ENCODE measurements around the gene ABTB2. TPM values are rescaled to one million over a fixed set of nuclear protein-coding genes. Genes with fewer than 3 reads are reported as not detected.

The ABTB2 gene
- total RNA-seq, 1 donor from 2014 or later, result 6.1 TPM

GRCh38 chr11:34218067-34218466, 139.7 kb downstream of the ABTB2 start:
- DNase-seq (ENCODE audit: low spot score), result no peak

DNA sequence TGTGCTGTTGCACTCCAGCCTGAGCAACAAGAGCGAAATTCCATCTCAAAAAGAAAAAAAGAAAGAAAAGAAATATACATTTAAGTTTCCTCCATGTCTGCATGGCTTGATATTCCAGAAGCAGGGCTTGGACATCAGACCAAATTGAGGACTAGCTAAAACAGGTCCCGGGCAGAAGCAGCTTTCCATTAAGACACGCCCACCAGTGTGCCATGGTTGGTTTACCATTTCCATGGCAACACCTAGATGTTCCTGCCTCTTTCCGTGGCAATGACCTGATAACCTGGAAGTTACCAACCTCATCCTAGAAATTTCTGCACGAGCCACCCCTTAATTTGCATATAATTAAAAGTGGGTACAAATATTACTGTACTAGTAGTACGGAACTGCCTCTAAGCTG, 141.1 kb downstream of the ABTB2 start:
- no peak for DNase-seq (ENCODE audit: low spot score)

DNA sequence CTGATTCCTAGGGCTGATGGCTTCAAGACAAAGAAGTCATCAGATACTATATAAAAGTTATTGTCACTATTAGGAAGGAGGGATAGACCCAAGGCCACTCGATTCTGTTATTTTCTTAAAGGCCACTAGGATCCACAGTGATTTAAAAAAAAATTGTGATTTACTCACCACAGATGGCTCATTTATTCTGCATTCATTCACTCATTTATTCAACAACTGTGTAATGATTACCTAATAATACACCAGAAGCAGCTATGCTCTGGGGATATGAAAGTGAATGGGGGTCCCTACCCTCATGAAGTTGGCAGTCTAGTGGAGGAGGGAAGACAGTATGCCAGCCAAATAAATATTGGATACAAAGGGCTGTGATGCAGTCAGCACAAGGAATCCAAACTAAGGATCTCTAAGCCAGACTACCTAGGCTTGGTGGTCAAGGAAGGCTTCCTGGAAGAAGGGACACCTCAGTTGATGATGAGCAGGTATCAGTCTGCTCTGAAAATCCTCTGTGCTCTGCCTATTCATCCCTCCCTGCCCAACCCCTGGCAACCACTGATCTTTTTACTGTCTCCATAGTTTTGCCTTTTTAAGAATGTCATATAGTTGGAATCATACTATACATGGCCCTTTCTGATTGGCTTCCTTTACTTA, 141.9 kb downstream of the ABTB2 start:
- no peak for DNase-seq (ENCODE audit: low spot score)

DNA sequence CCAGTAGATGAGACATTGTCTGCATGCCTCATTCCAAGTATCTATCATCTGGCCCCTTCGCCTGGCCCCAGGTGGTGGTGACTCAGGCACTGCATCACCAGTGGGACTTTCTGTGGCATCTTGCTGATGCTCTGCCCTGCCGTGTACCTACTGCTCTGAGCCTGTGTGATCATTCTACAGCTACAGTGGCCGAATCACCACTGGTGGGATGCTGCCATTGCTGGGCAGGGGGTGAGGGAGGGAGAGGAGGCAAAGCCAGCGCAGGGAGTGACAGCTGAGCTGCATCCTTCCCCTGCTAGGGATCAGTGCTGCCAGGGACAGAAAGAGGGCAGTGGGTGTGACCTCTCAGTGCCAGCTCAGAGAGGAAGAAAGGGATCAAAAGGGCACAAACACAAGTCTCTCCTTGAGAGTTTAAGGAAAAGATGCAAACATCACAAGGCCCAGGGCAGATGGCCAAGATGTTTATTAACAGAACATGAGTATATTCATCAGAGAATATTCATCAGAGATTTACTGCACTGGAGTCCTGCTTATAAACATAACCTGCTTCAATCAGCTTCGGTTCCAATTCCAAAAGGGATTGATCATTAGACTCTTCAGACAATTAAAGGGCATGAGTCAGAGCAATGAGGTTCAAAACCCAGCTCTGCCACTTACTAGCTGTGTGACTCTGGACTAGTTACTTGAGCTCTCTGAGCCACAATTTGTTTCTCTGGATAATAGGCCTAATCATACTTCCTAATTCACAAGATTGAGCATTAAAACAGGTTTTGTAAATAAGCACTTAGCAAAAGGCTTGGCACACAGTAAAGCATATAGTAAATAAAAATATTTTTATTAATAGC, 142.6 kb downstream of the ABTB2 start:
- DNase-seq (ENCODE audit: low spot score), result no peak

DNA sequence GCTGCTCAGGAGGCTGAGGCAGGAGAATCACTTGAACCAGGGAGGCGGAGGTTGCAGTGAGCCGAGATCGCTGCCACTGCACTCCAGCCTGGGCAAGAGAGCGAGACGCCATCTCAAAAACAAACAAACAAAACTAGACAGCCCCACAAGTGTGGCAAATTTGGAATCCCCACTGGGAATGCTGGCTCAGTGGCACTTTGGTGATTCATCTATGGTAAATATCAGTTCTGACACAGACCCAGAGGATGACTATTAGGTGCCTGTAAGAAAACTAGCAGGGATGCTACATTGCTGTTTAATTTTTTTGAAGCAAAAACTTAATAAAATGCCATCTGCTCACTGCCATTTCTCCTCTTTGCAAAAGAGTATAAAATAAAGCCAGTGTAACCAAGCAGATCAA, 144.4 kb downstream of the ABTB2 start:
- DNase-seq (ENCODE audit: low spot score), result no peak

GRCh38 chr11:34212566-34212965, 145.2 kb downstream of the ABTB2 start:
- no peak for DNase-seq (ENCODE audit: low spot score)

GRCh38 chr11:34209809-34210208, 148.0 kb downstream of the ABTB2 start:
- DNase-seq (ENCODE audit: low spot score), result no peak

DNA sequence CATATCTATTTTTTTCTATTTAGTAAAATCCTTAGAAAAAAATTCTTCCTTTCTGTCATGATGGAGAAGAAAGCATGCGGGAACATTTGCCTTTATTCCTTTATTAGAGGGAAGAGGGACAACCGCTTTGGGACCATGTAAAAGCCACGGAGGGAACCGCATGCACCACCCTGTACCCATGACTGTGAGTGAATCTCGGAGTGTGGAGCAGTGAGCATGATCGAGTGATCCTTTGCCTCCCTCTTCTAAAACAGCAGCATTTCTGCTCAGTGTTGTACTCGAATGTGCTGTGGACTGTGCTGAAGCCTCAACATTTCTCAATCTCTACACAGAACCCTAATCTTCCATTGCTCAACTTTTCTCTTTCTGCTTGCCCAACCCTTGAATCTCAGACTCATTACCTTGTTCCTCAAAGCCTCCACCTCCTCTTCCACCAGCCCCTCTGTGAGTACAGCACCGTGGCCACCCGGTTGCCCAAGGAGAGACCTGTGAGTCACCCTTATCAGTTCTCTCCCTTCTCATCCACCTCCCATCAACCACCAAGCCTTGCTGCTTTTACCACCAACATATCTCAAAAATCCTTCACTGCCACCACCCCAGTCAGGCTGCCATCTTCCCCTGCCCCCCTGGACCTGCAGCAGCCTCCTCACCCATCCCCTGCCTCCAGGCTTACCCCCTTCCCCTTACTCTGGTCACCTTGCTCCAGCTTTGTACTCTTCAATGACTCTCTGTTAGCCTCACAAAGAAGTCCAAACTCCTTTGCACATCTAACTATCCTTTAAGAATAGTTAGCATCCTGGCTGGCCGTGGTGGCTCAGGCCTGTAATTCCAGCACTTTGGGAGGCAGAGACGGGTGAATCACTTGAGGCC, 149.3 kb downstream of the ABTB2 start:
- DNase-seq (ENCODE audit: low spot score), result no peak

DNA sequence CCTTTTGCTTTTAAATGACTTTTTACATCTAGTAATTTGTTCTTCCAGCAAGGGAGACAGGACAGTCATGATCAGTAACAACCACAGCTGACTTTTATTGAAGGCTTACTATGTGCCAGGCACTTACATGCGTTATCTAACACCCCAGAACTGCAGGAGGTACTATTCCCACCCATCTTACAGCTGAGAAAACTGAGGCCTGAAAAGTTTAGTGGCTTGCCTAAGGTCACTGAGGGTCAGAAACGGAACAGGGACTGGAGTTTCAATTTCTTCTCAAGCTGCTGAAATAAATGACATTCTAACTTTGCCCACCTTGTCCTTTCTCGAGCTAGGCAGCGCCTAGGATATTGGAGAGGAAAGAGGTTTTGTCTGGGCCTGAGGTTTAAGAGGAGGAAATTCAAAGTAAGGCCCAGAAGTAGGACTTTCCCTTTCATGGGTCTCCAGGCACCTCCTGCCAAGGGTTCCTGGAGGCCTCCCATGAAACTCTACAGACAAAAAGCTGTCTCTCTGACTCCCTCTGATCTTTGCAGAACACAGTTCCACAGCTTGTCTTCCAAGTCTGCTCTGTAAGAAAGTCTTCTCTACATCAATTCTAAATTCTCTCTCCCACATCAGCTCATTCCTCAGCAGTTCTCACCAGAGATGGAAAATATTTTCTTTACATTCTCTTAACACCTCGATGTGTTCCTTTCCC, 150.2 kb downstream of the ABTB2 start:
- no peak for DNase-seq (ENCODE audit: low spot score)

- DNase-seq (ENCODE audit: low spot score), result no peak
Measured at GRCh38 chr11:34206407-34207300, 151.2 kb downstream of the ABTB2 start.

GRCh38 chr11:34205326-34206035, 152.3 kb downstream of the ABTB2 start:
- DNase-seq (ENCODE audit: low spot score), result no peak

- DNase-seq (ENCODE audit: low spot score), result no peak
Measured at GRCh38 chr11:34204396-34205279, 153.2 kb downstream of the ABTB2 start.

DNA sequence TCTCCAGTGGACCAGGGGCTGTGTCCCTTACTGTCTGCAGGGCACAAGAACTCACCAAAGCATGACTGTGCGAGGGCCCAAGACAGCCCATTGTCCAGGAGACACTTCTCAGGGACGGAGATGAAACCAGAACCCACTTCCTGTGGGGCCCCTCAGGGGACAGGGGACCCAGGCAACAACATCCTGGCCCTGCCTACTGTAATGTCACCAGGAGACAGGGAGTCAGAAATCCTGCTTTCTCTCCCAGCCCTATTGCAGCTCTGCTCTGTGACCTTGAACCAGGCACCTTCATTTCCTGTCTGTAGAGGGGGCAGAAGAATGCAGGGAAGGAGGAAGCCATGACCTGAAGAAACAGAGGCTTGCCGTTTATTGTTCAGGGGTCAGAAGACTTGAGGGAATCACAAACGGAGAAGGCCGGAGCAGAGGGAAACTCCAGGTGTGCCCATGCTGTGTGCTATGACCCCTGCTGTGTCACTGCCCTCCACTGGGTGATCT, 154.4 kb downstream of the ABTB2 start:
- no peak for DNase-seq (ENCODE audit: low spot score)

- no peak for DNase-seq (ENCODE audit: low spot score)
Measured at GRCh38 chr11:34201129-34201528, 156.7 kb downstream of the ABTB2 start.

DNA sequence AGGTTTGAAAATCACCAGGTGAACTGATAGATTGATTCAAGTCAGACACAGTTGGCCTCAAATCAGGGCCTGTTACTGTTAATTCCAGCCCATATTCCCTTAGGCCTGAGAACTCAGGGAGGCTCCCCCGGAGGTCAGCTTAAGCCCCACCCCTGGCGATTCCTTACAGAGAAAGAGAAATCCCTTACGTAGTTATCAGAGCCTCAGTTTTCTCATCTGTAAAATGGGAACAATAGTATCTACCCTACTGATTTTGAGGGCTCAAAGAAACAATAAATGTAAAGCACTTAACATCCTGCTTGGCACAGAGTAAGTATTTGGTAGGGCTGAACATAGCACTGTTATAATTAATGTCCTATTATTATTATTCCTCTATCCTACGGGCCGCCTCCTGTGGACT, 158.3 kb downstream of the ABTB2 start:
- no peak for DNase-seq (ENCODE audit: low spot score)

GRCh38 chr11:34198523-34198922, 159.3 kb downstream of the ABTB2 start:
- DNase-seq (ENCODE audit: low spot score), result no peak

DNA sequence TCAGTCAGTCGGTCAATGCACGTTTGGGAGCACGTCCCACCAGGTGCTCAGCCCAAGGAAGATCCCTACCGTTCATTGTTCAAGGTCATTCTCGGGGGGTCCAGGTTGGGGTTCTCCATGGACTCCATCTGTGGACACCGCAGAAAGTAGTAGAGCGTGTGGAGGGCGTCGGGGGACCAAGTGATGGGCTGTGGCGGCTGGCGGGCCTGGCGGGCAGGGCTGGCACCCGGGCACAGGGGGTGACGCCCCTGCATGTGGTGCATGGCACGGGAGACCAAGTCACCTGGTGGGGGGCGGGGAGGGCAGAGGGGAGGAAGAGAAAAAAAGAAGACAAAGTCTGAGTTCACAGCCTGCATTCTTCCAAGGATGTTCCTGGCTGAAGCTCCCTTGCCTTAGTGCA, 160.6 kb downstream of the ABTB2 start:
- no peak for DNase-seq (ENCODE audit: low spot score)

DNA sequence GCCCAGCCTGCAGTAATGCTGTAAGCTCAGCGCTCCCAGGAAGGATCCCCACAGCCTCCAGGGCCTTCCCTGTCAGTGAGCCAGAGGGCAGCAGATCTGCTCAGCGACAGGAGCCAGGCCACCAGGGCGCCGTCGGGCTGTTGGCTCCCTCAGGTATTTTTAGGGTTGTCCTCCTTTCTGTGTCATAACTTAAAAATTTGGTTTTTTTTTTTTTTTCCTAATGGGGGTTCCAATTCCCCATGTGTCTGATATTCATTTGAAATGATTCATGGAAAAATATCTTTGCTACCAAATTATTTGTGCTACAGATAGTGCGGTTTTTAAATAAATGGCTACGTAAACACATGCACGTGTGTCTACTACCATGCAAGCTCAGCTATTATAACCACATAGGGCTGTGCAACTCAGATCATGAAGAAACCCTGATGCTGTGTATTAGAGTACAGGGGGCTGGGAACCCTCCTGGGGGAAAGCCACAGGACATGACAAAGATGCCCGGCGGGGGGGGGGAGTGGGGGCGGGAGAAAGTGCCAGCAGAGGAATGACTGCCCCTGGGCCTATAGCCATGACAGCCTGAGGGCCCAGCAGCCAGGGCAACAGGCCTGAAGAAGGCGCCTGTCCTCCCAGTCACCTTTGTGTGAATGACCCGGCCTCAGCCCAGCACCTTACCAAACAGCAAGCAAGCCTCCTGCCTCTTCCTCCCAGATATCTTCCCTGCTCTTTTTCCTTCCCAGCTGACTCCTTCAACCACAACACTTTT, 163.1 kb downstream of the ABTB2 start:
- DNase-seq (ENCODE audit: low spot score), result no peak

Measured in mesenteric fat pad (tissue), 1 donor.